ENCODE results near the gene PRKCE.

Gene PRKCE

GRCh38 chr2:45771261-45771660 lies 119.8 kb downstream of the PRKCE start:
- no peak for TF ChIP-seq CTCF (IDR thresholded peaks at IDR 0.05)

- no peak for TF ChIP-seq CTCF (IDR thresholded peaks at IDR 0.05)
These were observed 120.6 kb downstream of the PRKCE start for GRCh38 chr2:45772038-45772437.

- TF ChIP-seq CTCF (IDR thresholded peaks at IDR 0.05): no peak
These were observed 122.4 kb downstream of the PRKCE start for GRCh38 chr2:45773909-45774308.

GRCh38 chr2:45774688-45775244 lies 123.3 kb downstream of the PRKCE start:
- no peak for TF ChIP-seq CTCF (IDR thresholded peaks at IDR 0.05)

- TF ChIP-seq CTCF (IDR thresholded peaks at IDR 0.05): no peak
These were observed 124.9 kb downstream of the PRKCE start for GRCh38 chr2:45776160-45776955.

DNA sequence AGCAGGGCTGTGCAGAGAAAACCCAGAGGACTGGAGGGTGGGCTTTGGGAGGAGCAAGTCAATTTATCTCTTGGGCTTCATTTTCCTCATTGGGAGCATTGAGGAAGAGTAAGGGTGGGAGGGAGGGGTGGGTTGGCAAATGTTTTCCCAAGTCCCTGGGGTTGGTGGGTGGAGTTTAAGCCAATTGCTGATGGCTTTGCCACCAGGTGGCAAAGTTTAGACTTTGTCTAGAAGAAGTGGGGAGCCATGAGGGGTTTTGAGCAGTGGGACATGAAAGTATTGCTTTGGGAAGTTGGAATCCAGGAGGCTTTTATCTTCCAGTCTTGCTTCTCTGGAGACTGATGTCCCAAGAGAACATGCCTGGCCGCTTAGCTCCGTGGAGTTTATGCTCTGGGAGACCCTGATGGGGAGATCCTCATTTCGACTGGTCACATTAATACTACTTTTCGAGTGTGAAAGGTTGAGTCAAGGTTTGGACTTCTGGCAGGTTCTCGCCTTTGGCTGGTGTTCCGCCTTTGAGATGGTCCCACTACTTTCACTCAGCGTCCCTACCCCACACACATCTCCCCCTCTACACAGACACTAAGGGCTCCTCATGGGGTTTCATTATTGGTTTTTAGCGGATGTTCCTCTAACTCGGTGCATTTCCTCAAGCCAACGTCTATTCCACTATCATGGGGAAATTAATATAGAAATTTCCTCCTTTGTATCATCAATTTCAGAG lies 126.7 kb downstream of the PRKCE start:
- no peak for TF ChIP-seq CTCF (IDR thresholded peaks at IDR 0.05)

DNA sequence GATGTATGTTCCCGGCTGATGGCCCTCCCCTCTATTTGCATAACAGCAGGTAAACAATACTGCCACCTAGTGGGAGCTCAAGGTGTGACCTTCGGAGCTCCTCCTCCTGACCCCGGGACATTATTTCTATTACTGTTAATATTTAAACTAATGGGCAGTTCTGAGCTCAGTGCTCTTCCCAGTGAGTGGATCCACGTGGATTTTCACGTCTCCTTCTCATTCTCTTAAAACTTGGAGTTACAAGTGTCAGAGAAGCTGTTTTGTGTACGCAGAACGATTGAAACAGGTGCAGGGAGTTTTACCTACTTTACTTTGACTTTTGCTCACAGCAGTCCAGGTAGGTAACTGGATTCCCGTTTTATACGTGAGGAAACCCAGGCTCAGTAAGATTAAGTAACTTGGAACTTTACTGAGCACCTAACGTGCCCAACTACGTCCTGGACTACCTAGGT lies 127.3 kb downstream of the PRKCE start:
- peak; percentile 53 for TF ChIP-seq CTCF (IDR thresholded peaks at IDR 0.05)

Measured in LNCAP (cell line).